CD14-positive monocyte (primary cell): Measurements from ENCODE around the gene ESM1. TPM values are rescaled to one million over a fixed set of nuclear protein-coding genes. Genes with fewer than 3 reads are reported as not detected.

Experiments
- DNase-seq, 3 donors: peaks; one replicate each; pipeline ENCODE4 v3.0.0-alpha.2; 2011 to 2022
- H2AFZ ChIP-seq: 2 replicates; pipeline ENCODE4 v1.6.0; 2012; ENCODE audit warnings: mild to moderate bottlenecking, low read depth, low read length, inconsistent platforms; ENCODE audit not compliant: insufficient read depth, poor library complexity, severe bottlenecking
- H3K27ac ChIP-seq, 2 donors: 1 replicate in 1 of 2; 2 replicates in 1 of 2; pipeline ENCODE4 v1.5.1; 2012 to 2013; ENCODE audit warnings: low read length in 2 of 2, control low read depth in 1 of 2, inconsistent platforms in 1 of 2, low read depth in 1 of 2, mild to moderate bottlenecking in 1 of 2
- H3K27me3 ChIP-seq, 2 donors: one replicate each; pipeline versions ENCODE4 v1.6.0 to v1.6.1; 2011 to 2013; ENCODE audit warnings: low read length in 2 of 2; ENCODE audit not compliant: control insufficient read depth in 2 of 2, insufficient read depth in 2 of 2
- H3K36me3 ChIP-seq, 2 donors: replicated peaks in 1 of 2; 1 replicate in 1 of 2; 2 replicates in 1 of 2; pipeline versions ENCODE4 v1.5.1 to v1.6.1; 2012 to 2013; ENCODE audit warnings: low read length in 2 of 2, control low read depth in 1 of 2, inconsistent platforms in 1 of 2, mild to moderate bottlenecking in 1 of 2; ENCODE audit not compliant: insufficient read depth in 2 of 2, control insufficient read depth in 1 of 2
- H3K4me1 ChIP-seq, 2 donors: 1 replicate in 1 of 2; 2 replicates in 1 of 2; pipeline versions ENCODE4 v1.5.1 to v1.6.1; 2012 to 2013; ENCODE audit warnings: low read length in 2 of 2, control low read depth in 1 of 2, inconsistent platforms in 1 of 2, mild to moderate bottlenecking in 1 of 2, moderate library complexity in 1 of 2; ENCODE audit not compliant: insufficient read depth in 2 of 2, control insufficient read depth in 1 of 2
- H3K4me2 ChIP-seq: replicated peaks from 2 replicates; pipeline ENCODE3; 2012; ENCODE audit warnings: low read length, moderate library complexity, mild to moderate bottlenecking; ENCODE audit not compliant: poor library complexity, severe bottlenecking; ENCODE audit errors: extremely low read depth
- H3K4me3 ChIP-seq, 3 experiments: fragments of 200-600 bp in 1 of 3; sonication (generic) in 1 of 3; replicated peaks in 1 of 3; 1 replicate in 2 of 3; 2 replicates in 1 of 3; pipeline ENCODE4 v1.5.1; 2011 to 2013; ENCODE audit warnings: low read length in 3 of 3, mild to moderate bottlenecking in 3 of 3, control low read depth in 2 of 3, low read depth in 2 of 3, inconsistent platforms in 1 of 3, moderate library complexity in 1 of 3
- H3K79me2 ChIP-seq: 2 replicates; pipeline ENCODE4 v1.6.0; 2012; ENCODE audit warnings: mild to moderate bottlenecking, control low read depth, inconsistent platforms, low read length, moderate library complexity; ENCODE audit not compliant: insufficient read depth
- H3K9ac ChIP-seq: 2 replicates; pipeline ENCODE4 v1.6.0; 2017; ENCODE audit warnings: low read length, mild to moderate bottlenecking; ENCODE audit not compliant: insufficient read depth, poor library complexity, severe bottlenecking
- H3K9me3 ChIP-seq, 2 donors: replicated peaks in 1 of 2; 1 replicate in 1 of 2; 2 replicates in 1 of 2; pipeline versions ENCODE4 v1.5.1 to v1.6.1; 2012 to 2013; ENCODE audit warnings: low read length in 2 of 2, control low read depth in 1 of 2; ENCODE audit not compliant: control insufficient read depth in 1 of 2, insufficient read depth in 1 of 2
- H4K20me1 ChIP-seq: 2 replicates; pipeline ENCODE4 v1.6.0; 2012; ENCODE audit warnings: mild to moderate bottlenecking, low read length, control low read depth, moderate library complexity; ENCODE audit not compliant: insufficient read depth
- H3K27ac Mint-ChIP-seq, 7 donors: one replicate each; pipeline ENCODE4 v1.8.0; 2020; ENCODE audit warnings: mild to moderate bottlenecking in 7 of 7, mixed read lengths in 7 of 7, moderate library complexity in 6 of 7, inconsistent platforms in 2 of 7
- H3K27me3 Mint-ChIP-seq, 3 donors: one replicate each; pipeline ENCODE4 v1.8.0; 2021 to 2022; ENCODE audit warnings: low read depth in 3 of 3, mild to moderate bottlenecking in 3 of 3, mixed read lengths in 3 of 3, moderate library complexity in 3 of 3, inconsistent platforms in 1 of 3
- H3K36me3 Mint-ChIP-seq, 2 donors: one replicate each; pipeline ENCODE4 v1.8.0; 2020; ENCODE audit warnings: mixed read lengths in 2 of 2, inconsistent platforms in 1 of 2, mild to moderate bottlenecking in 1 of 2
- H3K4me1 Mint-ChIP-seq: one replicate; pipeline ENCODE4 v1.8.0; 2020; ENCODE audit warnings: mild to moderate bottlenecking, mixed read lengths
- H3K4me3 Mint-ChIP-seq, 2 donors: one replicate each; pipeline ENCODE4 v1.8.0; 2020; ENCODE audit warnings: mild to moderate bottlenecking in 2 of 2, mixed read lengths in 2 of 2, moderate library complexity in 1 of 2
- H3K9me3 Mint-ChIP-seq, 7 donors: one replicate each; pipeline ENCODE4 v1.8.0; 2020 to 2022; ENCODE audit warnings: mixed read lengths in 7 of 7, mild to moderate bottlenecking in 6 of 7, moderate library complexity in 6 of 7, inconsistent platforms in 2 of 7
- WGBS: methylation state at CpG from one replicate; pipeline ENCODE4 v1.1.5; 2013; ENCODE audit warnings: missing lambda C conversion rate; ENCODE audit not compliant: insufficient coverage; 5-methylcytosine and 5-hydroxymethylcytosine counted together
- intact Hi-C, 2 donors: fragments of 100-400 bp; cut with micrococcal nuclease; formaldehyde crosslinking; loops; one replicate each; pipeline versions ENCODE4 v1.15.0 to v1.15.1; 2023
- polyA plus RNA-seq, 3 donors: library from polyadenylated mRNA; depleted of rRNA in 1 of 3; unstranded in 2 of 3; stranded (reverse) in 1 of 3; fragments of 300-500 nt in 2 of 3; fragments of >200 nt in 1 of 3; fragmentation: Illumina TruSeq in 2 of 3; gene quantifications; 1 replicate in 2 of 3; 2 replicates in 1 of 3; pipeline ENCODE4 v1.2.3, GENCODE V29; 2012 to 2021
- TF ChIP-seq, protein P1 (sequence below): fragments of 200-600 bp; IDR thresholded peaks from one replicate; pipeline ENCODE4 v1.8.0; 2022; ENCODE audit warnings: antibody characterized with exemption, mild to moderate bottlenecking

Gene ESM1
- polyA plus RNA-seq, 3 donors, result not detected

DNA sequence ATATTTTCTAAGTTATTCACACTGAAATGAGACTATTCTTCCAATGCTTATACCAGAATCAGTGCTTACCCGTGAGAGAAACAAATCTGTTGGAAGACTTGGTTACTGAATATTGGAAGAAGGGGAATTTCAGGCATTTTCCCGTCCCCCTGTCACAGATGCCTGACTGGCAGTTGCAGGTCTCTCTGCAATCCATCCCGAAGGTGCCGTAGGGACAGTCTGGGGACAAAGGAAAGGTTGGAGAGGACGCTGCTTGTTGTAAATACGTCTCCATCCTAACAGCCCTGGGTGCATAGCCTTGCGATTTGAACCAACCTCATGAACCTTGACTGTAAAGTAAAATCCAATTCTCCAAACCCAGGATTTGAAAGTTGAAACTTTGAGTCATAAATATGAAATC is 3.5 kb downstream of the ESM1 start:
- Mint-ChIP-seq H3K4me1 (peaks cover 7% of the 10 kb centered on the region), H3K4me3 (no peak overlapping the region), H3K9me3 (no peaks in the 10 kb centered on the region), H3K36me3 (no peaks in the 10 kb centered on the region), H3K27me3 (peaks cover 11 to 27% (median 19%) of the 10 kb centered on the region in 3 donors), H3K27ac (no peak overlapping the region)
- H3K27me3 ChIP-seq, result peaks cover 7 to 14% of the 10 kb centered on the region in 2 donors
- DNase-seq, result no peak
- no peak overlapping the region for H3K4me2 ChIP-seq
- H4K20me1 ChIP-seq, result no peaks in the 10 kb centered on the region
- H3K36me3 ChIP-seq, result no peaks in the 10 kb centered on the region
- H3K79me2 ChIP-seq, result no peaks in the 10 kb centered on the region
- no peak overlapping the region for H3K4me3 ChIP-seq
- H3K9ac ChIP-seq, result no peak overlapping the region
- TF ChIP-seq, protein P1, sequence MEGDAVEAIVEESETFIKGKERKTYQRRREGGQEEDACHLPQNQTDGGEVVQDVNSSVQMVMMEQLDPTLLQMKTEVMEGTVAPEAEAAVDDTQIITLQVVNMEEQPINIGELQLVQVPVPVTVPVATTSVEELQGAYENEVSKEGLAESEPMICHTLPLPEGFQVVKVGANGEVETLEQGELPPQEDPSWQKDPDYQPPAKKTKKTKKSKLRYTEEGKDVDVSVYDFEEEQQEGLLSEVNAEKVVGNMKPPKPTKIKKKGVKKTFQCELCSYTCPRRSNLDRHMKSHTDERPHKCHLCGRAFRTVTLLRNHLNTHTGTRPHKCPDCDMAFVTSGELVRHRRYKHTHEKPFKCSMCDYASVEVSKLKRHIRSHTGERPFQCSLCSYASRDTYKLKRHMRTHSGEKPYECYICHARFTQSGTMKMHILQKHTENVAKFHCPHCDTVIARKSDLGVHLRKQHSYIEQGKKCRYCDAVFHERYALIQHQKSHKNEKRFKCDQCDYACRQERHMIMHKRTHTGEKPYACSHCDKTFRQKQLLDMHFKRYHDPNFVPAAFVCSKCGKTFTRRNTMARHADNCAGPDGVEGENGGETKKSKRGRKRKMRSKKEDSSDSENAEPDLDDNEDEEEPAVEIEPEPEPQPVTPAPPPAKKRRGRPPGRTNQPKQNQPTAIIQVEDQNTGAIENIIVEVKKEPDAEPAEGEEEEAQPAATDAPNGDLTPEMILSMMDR, result no peak
- H3K4me1 ChIP-seq, result no peaks in the 10 kb centered on the region
- intact Hi-C loops, result no loop called here
- 100% methylated on average over 1 of the region's 7 CpGs for WGBS
- H2AFZ ChIP-seq, result no peak overlapping the region
- no peaks in the 10 kb centered on the region for H3K9me3 ChIP-seq
- no peak overlapping the region for H3K27ac ChIP-seq

DNA sequence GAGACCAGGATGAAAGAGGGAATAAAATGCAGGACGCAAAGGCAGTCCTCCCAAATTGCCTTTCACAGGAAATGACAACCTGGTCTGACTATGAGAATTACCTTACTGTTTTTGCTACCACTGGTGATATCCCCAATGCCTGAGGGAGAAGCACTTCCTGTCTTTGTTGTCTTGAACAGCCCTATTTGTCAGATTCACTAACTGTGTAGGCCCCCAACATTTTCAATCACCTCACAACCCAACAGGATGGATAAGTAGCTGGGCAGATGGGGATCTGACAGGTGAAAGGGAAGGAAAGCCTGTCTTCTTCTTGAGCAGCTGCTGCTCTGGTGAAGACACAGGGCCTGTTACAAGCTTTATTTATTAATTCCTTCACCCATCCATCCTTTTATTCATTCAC is 9.7 kb downstream of the ESM1 start:
- Mint-ChIP-seq H3K27ac (no peak overlapping the region), H3K9me3 (peaks cover 0 to 2% (median 0%) of the 10 kb centered on the region in 7 donors), H3K4me3 (no peak overlapping the region), H3K4me1 (no peaks in the 10 kb centered on the region), H3K27me3 (peaks cover 0 to 12% (median 8%) of the 10 kb centered on the region in 3 donors), H3K36me3 (no peaks in the 10 kb centered on the region)
- H3K4me2 ChIP-seq, result no peak overlapping the region
- H3K27ac ChIP-seq, result no peak overlapping the region
- no peak overlapping the region for H2AFZ ChIP-seq
- H3K27me3 ChIP-seq, result peaks cover 0 to 2% of the 10 kb centered on the region in 2 donors
- WGBS, result 100% methylated on average over 1 of the region's 1 CpG
- no peaks in the 10 kb centered on the region for H3K36me3 ChIP-seq
- H3K9me3 ChIP-seq, result no peaks in the 10 kb centered on the region
- H4K20me1 ChIP-seq, result no peaks in the 10 kb centered on the region
- H3K4me3 ChIP-seq, result no peak overlapping the region
- intact Hi-C loops, result no loop called here
- H3K79me2 ChIP-seq, result no peaks in the 10 kb centered on the region
- TF ChIP-seq, protein P1, result no peak
- no peak for DNase-seq
- no peaks in the 10 kb centered on the region for H3K4me1 ChIP-seq
- H3K9ac ChIP-seq, result no peak overlapping the region
